ENCODE data around the gene ADAM11. TPM values are rescaled to one million over a fixed set of nuclear protein-coding genes. Genes with fewer than 3 reads are reported as not detected.
"Not testable (repeated sequence)": the region's sequence is repeated elsewhere in the genome, so short reads cannot be mapped to it uniquely, and the experiment has no call there.

ADAM11 gene
- total and polyA plus RNA-seq, 2 of the 8 experiments (the other 6 are each of a cell fraction or from before 2014, with no cell fraction given), result 2.3 to 2.9 TPM

GRCh38 chr17:44722254-44722653 lies 36.5 kb upstream of the ADAM11 start (continued):
- TF ChIP-seq USF2 (IDR thresholded peaks at IDR 0.05; ENCODE audit: low read length) (no peak), CHD1 (IDR thresholded peaks at IDR 0.05; ENCODE audit: low read depth, low read length) (no peak), SP2 (IDR thresholded peaks at IDR 0.05; ENCODE audit: low read length) (no peak), TBP (IDR thresholded peaks at IDR 0.05; ENCODE audit: low read depth, low read length) (no peak), BCL11A (IDR thresholded peaks at IDR 0.05; ENCODE audit: low read depth in 2 of 2, low read length in 2 of 2) (no peak)

DNA sequence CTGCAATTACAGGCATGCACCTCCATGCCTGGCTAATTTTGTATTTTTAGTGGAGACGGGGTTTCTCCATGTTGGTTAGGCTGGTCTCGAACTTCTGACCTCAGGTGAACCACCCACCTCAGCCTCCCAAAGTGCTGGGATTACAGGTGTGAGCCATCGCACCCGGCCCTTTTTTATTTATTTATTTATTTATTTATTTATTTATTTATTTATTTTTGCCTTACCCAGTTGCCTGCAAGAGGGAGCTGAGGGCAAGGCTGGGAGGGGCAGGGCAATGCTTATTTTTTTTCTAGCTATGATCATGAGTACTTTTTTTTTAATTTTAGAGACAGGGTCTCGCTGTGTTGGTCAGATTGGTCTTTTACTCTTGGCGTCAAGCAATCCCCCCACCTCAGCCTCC lies 32.7 kb upstream of the ADAM11 start:
- H3K4me1 ChIP-seq (replicated peaks in 1 of 4; ENCODE audit: control insufficient read depth in 3 of 4, insufficient read depth in 4 of 4, low read length in 3 of 4); H4K20me1 ChIP-seq (replicated peaks in 1 of 2; ENCODE audit: control insufficient read depth in 1 of 2, insufficient read depth in 2 of 2, low read length in 2 of 2); H3K4ac ChIP-seq (replicated peaks; ENCODE audit: insufficient read length, low read depth, low read length); H2BK5ac ChIP-seq (ENCODE audit: low read depth, low read length); H3K9ac ChIP-seq (replicated peaks in 1 of 4; ENCODE audit: extremely low read depth in 1 of 4, low read depth in 3 of 4, low read length in 3 of 4); H3K4me3 ChIP-seq (ENCODE audit: extremely low read depth in 1 of 4, insufficient read depth in 2 of 4, low read depth in 3 of 4, low read length in 4 of 4); H3K23me2 ChIP-seq (ENCODE audit: low read depth, low read length); H3K79me1 ChIP-seq (ENCODE audit: low read depth, low read length); FAIRE-seq; H2BK20ac ChIP-seq (ENCODE audit: low read length); H2BK120ac ChIP-seq (replicated peaks; ENCODE audit: low read depth, low read length); H3K18ac ChIP-seq (ENCODE audit: extremely low read depth, low read length); H2AFZ ChIP-seq (ENCODE audit: low read length); H3K27ac ChIP-seq (ENCODE audit: low read depth, low read length); H4K91ac ChIP-seq (replicated peaks; ENCODE audit: insufficient read length, low read length); H3K9me3 ChIP-seq (ENCODE audit: insufficient read depth in 2 of 2, low read depth in 1 of 2, low read length in 1 of 2); H4K8ac ChIP-seq (ENCODE audit: extremely low read depth, insufficient read depth, low read length); H3K27me3 ChIP-seq (replicated peaks in 1 of 4; ENCODE audit: control insufficient read depth in 3 of 4, extremely low read depth in 1 of 4, insufficient read depth in 3 of 4, low read length in 3 of 4); H2BK12ac ChIP-seq (ENCODE audit: low read depth, low read length); H2BK15ac ChIP-seq (ENCODE audit: low read length); H3K23ac ChIP-seq (ENCODE audit: insufficient read length); H3K56ac ChIP-seq (replicated peaks; ENCODE audit: insufficient read length, low read depth, low read length); H3K4me2 ChIP-seq (ENCODE audit: insufficient read depth in 1 of 2, low read depth in 2 of 2, low read length in 2 of 2); H2AK5ac ChIP-seq (ENCODE audit: low read depth, low read length); H3K14ac ChIP-seq (ENCODE audit: insufficient read length); H4K5ac ChIP-seq (ENCODE audit: insufficient read length, low read depth, low read length); DNase-seq (ENCODE audit: low read depth in 1 of 2, low spot score in 2 of 2); H3K79me2 ChIP-seq (ENCODE audit: control insufficient read depth in 1 of 2, insufficient read depth in 2 of 2, low read length in 2 of 2): not testable (repeated sequence)
- CTCF ChIA-PET (ENCODE audit: partially characterized antibody), result interaction anchor here (0.6 to 1.5 kb wide), 7 partner anchors 9 to 1094 kb away, joined by 3 read pairs; partner anchors contain the start of gene HIGD1B
- peaks cover 10 to 25% (median 18%) of the 10 kb centered on the region in 4 experiments; a peak in 7 of 8 replicates for H3K36me3 ChIP-seq (ENCODE audit: control insufficient read depth in 2 of 4, insufficient read depth in 4 of 4, low read length in 3 of 4)
- POLR2A ChIA-PET (ENCODE audit: partially characterized antibody), result interaction anchor here (1.7 kb wide), 1 partner anchor 10 kb away, joined by 3 read pairs; no protein-coding TSS in a partner anchor
- WGBS, 2 experiments (ENCODE audit: extremely low coverage in 1 of 2, insufficient coverage in 1 of 2, insufficient read length in 1 of 2, insufficient replicate concordance in 2 of 2, low coverage in 1 of 2, low lambda C conversion rate in 2 of 2, missing lambda C conversion rate in 1 of 2), result 96% methylated on average over 6 of the region's 6 CpGs; no CpG with 5 or more reads in 1 of the 2 experiments

Data from H1 (cell line).